Keratinocyte (primary cell): ENCODE data around the gene CLNK. TPM values are rescaled to one million over a fixed set of nuclear protein-coding genes. Genes with fewer than 3 reads are reported as not detected.

Source experiments
- DNase-seq: peaks from one replicate; pipeline ENCODE4 v3.0.0-alpha.2; 2011; ENCODE audit warnings: low read depth, missing footprints, low spot score
- FAIRE-seq: peaks from 2 replicates; lab custom pipeline; 2011; peaks lifted over from hg19 to GRCh38; lab: Jason Lieb, UNC
- H2AFZ ChIP-seq: 2 replicates; pipeline ENCODE4 v1.6.0; 2012; ENCODE audit warnings: low read length, control low read depth, inconsistent platforms; ENCODE audit not compliant: control insufficient read depth
- H3K27ac ChIP-seq: 2 replicates; pipeline ENCODE4 v1.5.1; 2011; ENCODE audit warnings: low read length; ENCODE audit not compliant: control insufficient read depth, insufficient read depth
- H3K27me3 ChIP-seq: 3 replicates; pipeline ENCODE4 v1.6.0; 2011; ENCODE audit warnings: low read length; ENCODE audit not compliant: control insufficient read depth, insufficient read depth; ENCODE audit errors: extremely low read depth
- H3K36me3 ChIP-seq, 2 experiments: 2 replicates in 1 of 2; 3 replicates in 1 of 2; pipeline ENCODE4 v1.5.1; 2011; ENCODE audit warnings: low read length in 2 of 2, mild to moderate bottlenecking in 1 of 2; ENCODE audit not compliant: control insufficient read depth in 2 of 2, insufficient read depth in 2 of 2; ENCODE audit errors: extremely low read depth in 1 of 2
- H3K4me1 ChIP-seq: 3 replicates; pipeline ENCODE4 v1.5.1; 2011; ENCODE audit warnings: low read length; ENCODE audit not compliant: control insufficient read depth, insufficient read depth; ENCODE audit errors: extremely low read depth
- H3K4me2 ChIP-seq: 3 replicates; pipeline ENCODE4 v1.6.0; 2011; ENCODE audit warnings: low read depth, low read length; ENCODE audit not compliant: control insufficient read depth, insufficient read depth; ENCODE audit errors: extremely low read depth
- H3K4me3 ChIP-seq, 3 experiments: fragments of 200-600 bp in 1 of 3; sonication (generic) in 1 of 3; 2 replicates in 2 of 3; 3 replicates in 1 of 3; pipeline ENCODE4 v1.5.1; 2011 to 2016; ENCODE audit warnings: low read length in 3 of 3, mild to moderate bottlenecking in 3 of 3, control low read depth in 2 of 3, inconsistent platforms in 1 of 3, low read depth in 1 of 3, mixed read lengths in 1 of 3, mixed run types in 1 of 3, moderate library complexity in 1 of 3; ENCODE audit not compliant: control insufficient read depth in 2 of 3, insufficient read depth in 2 of 3; ENCODE audit errors: extremely low read depth in 1 of 3
- H3K79me2 ChIP-seq: 2 replicates; pipeline ENCODE4 v1.6.0; 2012; ENCODE audit warnings: low read length; ENCODE audit not compliant: control insufficient read depth, insufficient read depth
- H3K9ac ChIP-seq: 3 replicates; pipeline ENCODE4 v1.6.0; 2011; ENCODE audit warnings: low read length; ENCODE audit not compliant: control insufficient read depth, insufficient read depth; ENCODE audit errors: extremely low read depth
- H3K9me1 ChIP-seq: 3 replicates; pipeline ENCODE4 v1.6.0; 2011; ENCODE audit warnings: low read length; ENCODE audit not compliant: control insufficient read depth, insufficient read depth; ENCODE audit errors: extremely low read depth
- H3K9me3 ChIP-seq: 2 replicates; pipeline ENCODE4 v1.5.1; 2012; ENCODE audit warnings: low read depth, low read length; ENCODE audit not compliant: control insufficient read depth
- H4K20me1 ChIP-seq: 3 replicates; pipeline ENCODE4 v1.6.0; 2011; ENCODE audit warnings: low read length; ENCODE audit not compliant: control insufficient read depth, insufficient read depth; ENCODE audit errors: extremely low read depth
- CTCF ChIP-seq, 3 experiments: IDR thresholded peaks in 1 of 3; conservative IDR thresholded peaks in 1 of 3; optimal IDR thresholded peaks in 1 of 3; 2 replicates in 2 of 3; 3 replicates in 1 of 3; pipeline versions ENCODE3 to v1.5.1; 2011; ENCODE audit warnings: low read length in 3 of 3, mild to moderate bottlenecking in 3 of 3, moderate library complexity in 2 of 3, control low read depth in 1 of 3, inconsistent platforms in 1 of 3; ENCODE audit not compliant: insufficient read depth in 2 of 3; ENCODE audit errors: extremely low read depth in 1 of 3
- EZH2 ChIP-seq: IDR thresholded peaks from one replicate; pipeline ENCODE4 v1.6.1; 2012; ENCODE audit warnings: inconsistent platforms, mild to moderate bottlenecking, low read length, moderate library complexity
- dilution Hi-C: fragments of 300-500 bp; cut with MboI; formaldehyde crosslinking; loops from one replicate; pipeline ENCODE4 v1.7.0; 2020; ENCODE audit warnings: low sequenced_read_pairs; ENCODE audit not compliant: extremely low pct_ligation_motif_present
- polyA plus RNA-seq, 5 experiments: library from polyadenylated mRNA; depleted of rRNA in 3 of 5; stranded (reverse) in 3 of 5; stranded (forward) in 1 of 5; unstranded in 1 of 5; fragments of >200 nt; gene quantifications; 1 replicate in 1 of 5; 2 replicates in 3 of 5; 3 replicates in 1 of 5; pipeline versions ENCODE4 v1.2.1 to v1.2.3, GENCODE V29; 2011 to 2012; ENCODE audit warnings: missing spikeins in 2 of 5, low read depth in 1 of 5, low replicate concordance in 1 of 5

The CLNK gene
- polyA plus RNA-seq, 1 donor (not counting 4 experiments of a cell fraction or from before 2014, with no cell fraction given): not detected

- H3K4me3 ChIP-seq: no peak overlapping the region
- TF ChIP-seq CTCF (optimal IDR thresholded peaks at IDR 0.05 in 1 of 3, IDR thresholded peaks at IDR 0.05 in 1 of 3, conservative IDR thresholded peaks at IDR 0.05 in 1 of 3; ENCODE audit: extremely low read depth in 1 of 3, insufficient read depth in 2 of 3, low read length in 3 of 3) (no peak), EZH2 (no peak)
- no peak for FAIRE-seq
Measured at GRCh38 chr4:10659251-10659650, 25.3 kb downstream of the CLNK start.

GRCh38 chr4:10656988-10657387 is 27.6 kb downstream of the CLNK start:
- H3K27ac ChIP-seq: no peak overlapping the region
- FAIRE-seq (no peak), DNase-seq (no peak)
- no peaks in the 10 kb centered on the region for H4K20me1 ChIP-seq
- H3K4me2 ChIP-seq: peak overlapping the region; percentile 30
- H3K9me1 ChIP-seq: no peaks in the 10 kb centered on the region
- peaks cover 6% of the 10 kb centered on the region for H3K4me1 ChIP-seq
- no peak overlapping the region for H3K9ac ChIP-seq
- TF ChIP-seq EZH2 (no peak), CTCF (optimal IDR thresholded peaks at IDR 0.05 in 1 of 3, IDR thresholded peaks at IDR 0.05 in 1 of 3, conservative IDR thresholded peaks at IDR 0.05 in 1 of 3; ENCODE audit: extremely low read depth in 1 of 3, insufficient read depth in 2 of 3, low read length in 3 of 3) (no peak)
- no peak overlapping the region for H3K4me3 ChIP-seq
- H2AFZ ChIP-seq: no peak overlapping the region
- no peaks in the 10 kb centered on the region for H3K27me3 ChIP-seq
- H3K79me2 ChIP-seq: no peaks in the 10 kb centered on the region
- no peaks in the 10 kb centered on the region for H3K9me3 ChIP-seq
- dilution Hi-C loops: no loop called here
- H3K36me3 ChIP-seq: no peaks in the 10 kb centered on the region

More at GRCh38 chr4:10659251-10659650, 25.3 kb downstream of the CLNK start:
- no peaks in the 10 kb centered on the region for H3K9me3 ChIP-seq
- no peak overlapping the region for H2AFZ ChIP-seq
- no peaks in the 10 kb centered on the region for H3K9me1 ChIP-seq
- H3K4me1 ChIP-seq: peaks cover 6% of the 10 kb centered on the region
- H3K4me2 ChIP-seq: no peak overlapping the region
- no peaks in the 10 kb centered on the region for H4K20me1 ChIP-seq
- no peak overlapping the region for H3K9ac ChIP-seq
- H3K27me3 ChIP-seq: no peaks in the 10 kb centered on the region
- no peaks in the 10 kb centered on the region for H3K36me3 ChIP-seq
- H3K79me2 ChIP-seq: no peaks in the 10 kb centered on the region
- H3K27ac ChIP-seq: no peak overlapping the region
- dilution Hi-C loops: no loop called here
- DNase-seq: no peak
